Epithelial cell of esophagus (primary cell): ENCODE results near the gene H2AZ1.

Experiments
- DNase-seq: peaks from one replicate; pipeline ENCODE4 v3.0.0; 2010; ENCODE audit warnings: low read depth
- H3K4me3 ChIP-seq: 2 replicates; pipeline ENCODE4 v1.5.1; 2011; ENCODE audit warnings: mild to moderate bottlenecking, low read length, control low read depth
- TF ChIP-seq, protein P1 (sequence below): IDR thresholded peaks from 2 replicates; pipeline ENCODE4 v1.5.1; 2011; ENCODE audit warnings: low read depth, mild to moderate bottlenecking, low read length, control low read depth, inconsistent platforms; ENCODE audit not compliant: insufficient read depth; ENCODE audit errors: missing control alignments

H2AZ1 gene

DNA sequence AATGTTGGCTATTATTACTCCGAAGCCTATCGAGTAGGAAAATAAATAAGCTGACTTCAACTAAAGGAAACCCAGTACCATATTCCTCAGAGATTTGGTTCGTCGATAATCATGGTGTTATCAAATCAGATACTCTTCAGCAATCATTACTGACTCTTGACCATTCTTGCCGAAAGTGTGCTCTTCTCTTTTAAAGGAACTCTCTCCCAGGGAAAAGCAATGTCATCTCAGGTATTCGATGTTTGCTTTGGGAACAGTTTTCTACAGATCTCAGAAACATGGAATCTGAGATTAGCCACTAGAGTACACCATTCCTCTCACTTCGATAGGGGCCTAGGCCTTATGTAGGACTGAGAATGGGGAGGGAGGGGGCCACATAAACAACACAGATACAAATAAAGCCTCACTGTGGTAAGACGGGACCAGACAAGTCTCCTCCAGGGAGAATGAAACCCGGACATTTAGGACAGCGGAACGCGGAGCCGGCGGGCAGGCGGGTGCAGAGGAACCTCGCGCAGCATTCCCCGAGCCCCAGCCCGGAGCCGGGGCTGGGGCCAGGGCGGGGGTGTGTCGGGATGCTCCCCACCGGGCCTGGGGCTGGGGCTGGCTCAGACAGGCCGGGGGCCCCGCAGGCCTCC, 4.2 kb downstream of the H2AZ1 start:
- peak; percentile 35 for DNase-seq
- TF ChIP-seq, protein P1, sequence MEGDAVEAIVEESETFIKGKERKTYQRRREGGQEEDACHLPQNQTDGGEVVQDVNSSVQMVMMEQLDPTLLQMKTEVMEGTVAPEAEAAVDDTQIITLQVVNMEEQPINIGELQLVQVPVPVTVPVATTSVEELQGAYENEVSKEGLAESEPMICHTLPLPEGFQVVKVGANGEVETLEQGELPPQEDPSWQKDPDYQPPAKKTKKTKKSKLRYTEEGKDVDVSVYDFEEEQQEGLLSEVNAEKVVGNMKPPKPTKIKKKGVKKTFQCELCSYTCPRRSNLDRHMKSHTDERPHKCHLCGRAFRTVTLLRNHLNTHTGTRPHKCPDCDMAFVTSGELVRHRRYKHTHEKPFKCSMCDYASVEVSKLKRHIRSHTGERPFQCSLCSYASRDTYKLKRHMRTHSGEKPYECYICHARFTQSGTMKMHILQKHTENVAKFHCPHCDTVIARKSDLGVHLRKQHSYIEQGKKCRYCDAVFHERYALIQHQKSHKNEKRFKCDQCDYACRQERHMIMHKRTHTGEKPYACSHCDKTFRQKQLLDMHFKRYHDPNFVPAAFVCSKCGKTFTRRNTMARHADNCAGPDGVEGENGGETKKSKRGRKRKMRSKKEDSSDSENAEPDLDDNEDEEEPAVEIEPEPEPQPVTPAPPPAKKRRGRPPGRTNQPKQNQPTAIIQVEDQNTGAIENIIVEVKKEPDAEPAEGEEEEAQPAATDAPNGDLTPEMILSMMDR, result no peak
- peak overlapping the region; percentile 83 for H3K4me3 ChIP-seq

DNA sequence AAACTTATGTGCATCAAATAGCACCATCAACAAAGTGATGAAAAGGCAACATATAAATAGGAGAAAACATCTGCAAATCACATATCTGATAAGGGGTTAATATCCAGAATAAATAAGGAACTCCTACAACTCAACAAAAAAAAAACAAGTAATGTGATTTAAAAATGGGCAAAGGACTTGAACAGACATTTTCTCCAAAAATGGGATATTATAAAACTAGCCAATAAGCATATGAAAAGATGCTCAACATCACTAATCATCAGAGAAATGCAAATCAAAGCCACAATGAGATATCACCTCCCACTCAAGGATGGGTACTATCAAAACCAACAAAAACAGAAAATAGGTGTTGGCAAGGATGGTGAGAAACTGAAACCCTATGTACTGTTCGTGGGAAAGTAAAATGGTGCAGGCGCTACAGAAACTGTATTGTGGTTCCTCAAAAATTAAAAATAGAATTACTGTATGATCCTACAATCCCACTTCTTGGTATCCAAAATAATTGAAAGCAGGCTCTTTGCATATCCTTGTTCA, 6.1 kb downstream of the H2AZ1 start:
- no peak for DNase-seq
- TF ChIP-seq, protein P1, result no peak
- no peak overlapping the region for H3K4me3 ChIP-seq

DNA sequence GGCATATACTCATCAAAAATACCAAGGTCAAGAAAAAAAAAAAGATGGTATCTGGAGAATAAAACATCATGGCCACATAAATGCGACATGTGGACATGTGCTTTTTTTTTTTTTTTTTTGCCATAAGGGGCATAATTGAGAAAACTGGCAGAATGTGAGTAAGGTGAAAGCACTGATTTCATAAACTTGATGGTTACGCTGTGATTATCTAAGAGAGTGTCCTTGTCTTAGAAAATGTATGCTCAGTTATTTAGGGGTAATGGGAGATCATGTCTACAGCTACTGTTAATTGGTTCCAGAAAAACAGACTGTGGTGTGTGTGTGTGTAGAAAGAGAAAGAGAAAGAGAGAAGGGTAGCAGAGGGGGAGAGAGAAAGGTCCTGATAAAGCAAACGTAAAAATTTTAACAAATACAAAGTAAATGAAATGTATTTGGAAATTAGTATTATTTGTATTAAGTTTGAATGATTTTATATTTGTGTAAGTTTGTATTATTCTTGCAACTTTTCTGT, 11.8 kb downstream of the H2AZ1 start:
- no peak for DNase-seq
- TF ChIP-seq, protein P1, result no peak
- no peak overlapping the region for H3K4me3 ChIP-seq

DNA sequence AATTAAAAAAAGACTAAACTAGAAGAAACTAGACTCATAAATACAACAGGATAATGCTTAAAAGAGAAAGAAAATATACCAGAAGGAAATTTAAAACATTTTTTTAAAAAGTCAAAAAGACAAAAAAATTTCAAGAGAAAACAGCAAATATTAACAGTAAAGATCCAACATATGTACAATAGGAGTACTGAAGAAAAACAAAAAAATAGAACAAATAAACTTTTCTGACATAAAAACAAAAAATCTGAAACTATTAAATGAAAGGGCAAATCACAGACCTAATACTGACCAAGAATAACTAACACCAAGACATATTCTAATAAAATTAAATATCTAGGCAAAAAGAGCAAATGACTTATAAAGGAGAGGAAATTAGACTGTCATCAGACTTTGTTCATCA, 15.2 kb downstream of the H2AZ1 start:
- no peak overlapping the region for H3K4me3 ChIP-seq
- DNase-seq, result no peak
- TF ChIP-seq, protein P1, result no peak

DNA sequence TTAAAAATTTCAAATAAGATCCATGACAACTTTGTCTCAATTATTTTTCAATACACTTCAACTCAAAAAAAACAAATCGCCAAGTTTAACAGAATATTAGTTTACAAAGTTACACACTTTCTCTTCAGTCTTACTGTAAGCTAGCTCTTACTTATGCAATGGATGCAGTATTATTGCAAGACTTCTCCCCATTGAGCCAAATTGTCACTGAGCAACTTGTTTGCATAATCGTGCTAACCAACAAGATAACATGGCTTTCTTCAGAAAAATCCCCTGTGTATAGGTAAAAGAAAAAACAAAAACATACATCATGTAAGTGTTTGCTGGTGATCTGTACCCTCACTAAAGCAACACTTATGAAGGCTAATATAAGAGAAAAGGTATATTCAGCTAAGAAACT, 22.5 kb downstream of the H2AZ1 start:
- TF ChIP-seq, protein P1, result no peak
- no peak for DNase-seq
- H3K4me3 ChIP-seq, result no peak overlapping the region

DNA sequence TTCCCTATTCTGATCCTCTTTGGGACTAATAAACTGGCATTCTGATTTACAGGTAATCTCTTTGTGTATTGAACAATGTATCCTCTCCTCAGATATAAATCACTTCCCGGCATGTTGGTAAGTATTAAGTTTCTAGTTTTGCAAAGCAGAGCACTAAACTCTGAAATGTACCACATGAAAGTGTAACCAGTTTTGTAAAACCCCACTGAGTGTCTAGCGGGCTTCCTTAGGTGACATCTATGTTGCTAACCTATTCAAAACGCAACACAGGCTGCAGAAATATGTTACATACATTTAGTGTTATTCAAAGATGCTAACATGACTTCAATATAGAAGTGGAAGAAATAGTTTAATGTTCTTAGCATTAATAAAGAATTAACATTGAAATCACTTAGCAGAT, 28.9 kb downstream of the H2AZ1 start:
- TF ChIP-seq, protein P1, result no peak
- H3K4me3 ChIP-seq, result no peak overlapping the region
- DNase-seq, result no peak

DNA sequence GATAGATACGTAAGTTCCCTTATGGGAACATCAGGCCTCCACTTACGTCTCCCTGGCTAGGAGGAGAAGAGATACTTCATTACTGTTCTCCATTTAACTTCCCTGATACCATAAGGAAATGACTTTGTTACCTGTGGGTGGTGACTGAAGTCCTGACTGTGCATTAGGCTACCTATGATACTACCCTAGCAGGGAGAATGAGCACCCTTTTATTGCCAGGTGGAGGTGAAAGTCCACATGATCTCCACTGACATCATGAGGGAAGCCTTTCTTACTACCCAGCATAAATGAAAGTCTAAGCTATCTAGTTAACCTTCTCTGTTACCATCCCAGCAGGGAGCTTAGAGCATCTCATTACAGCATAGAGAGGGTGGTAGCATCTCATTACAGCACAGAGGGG, 31.4 kb downstream of the H2AZ1 start:
- TF ChIP-seq, protein P1, result no peak
- H3K4me3 ChIP-seq, result no peak overlapping the region
- no peak for DNase-seq
